Neural crest cell (in vitro differentiated cells): Measurements from ENCODE around the gene PLXNA2. TPM values are rescaled to one million over a fixed set of nuclear protein-coding genes. Genes with fewer than 3 reads are reported as not detected.
A peak's percentile ranks its signal among the peaks of the same experiment; 100 is the strongest.

Source experiments
- DNase-seq: peaks from one replicate; pipeline ENCODE4 v3.0.0; 2021; ENCODE audit warnings: low read depth, mixed read lengths, low spot score
- H3K27ac Mint-ChIP-seq: one replicate; pipeline ENCODE4 v1.8.0; 2021; ENCODE audit warnings: mild to moderate bottlenecking, mixed read lengths; ENCODE audit not compliant: unreplicated experiment
- H3K27me3 Mint-ChIP-seq: 2 replicates; pipeline ENCODE4 v1.8.0; 2021; ENCODE audit warnings: low read depth, mild to moderate bottlenecking, mixed read lengths
- H3K36me3 Mint-ChIP-seq: 2 replicates; pipeline ENCODE4 v1.8.0; 2021; ENCODE audit warnings: low read depth, mild to moderate bottlenecking, mixed read lengths
- H3K4me1 Mint-ChIP-seq: 2 replicates; pipeline ENCODE4 v1.8.0; 2021; ENCODE audit warnings: mixed read lengths
- H3K4me3 Mint-ChIP-seq: one replicate; pipeline ENCODE4 v1.8.0; 2021; ENCODE audit warnings: mild to moderate bottlenecking, mixed read lengths
- H3K9me3 Mint-ChIP-seq: 2 replicates; pipeline ENCODE4 v1.8.0; 2021; ENCODE audit warnings: mixed read lengths
- CTCF ChIP-seq: fragments of 200-600 bp; sonication (generic); conservative IDR thresholded peaks from 2 replicates; pipeline ENCODE4 v1.5.0; 2021; ENCODE audit warnings: antibody characterized with exemption, mild to moderate bottlenecking
- total RNA-seq: library from RNA; stranded (reverse); gene quantifications from 2 replicates; pipeline ENCODE4 v1.2.1, GENCODE V29; 2021

PLXNA2 gene
- total RNA-seq, 1 donor from 2014 or later, result 37.7 TPM

- H3K4me1 Mint-ChIP-seq, result peaks cover 55% of the 10 kb centered on the region
- no peaks in the 10 kb centered on the region for H3K27me3 Mint-ChIP-seq
- peaks cover 26% of the 10 kb centered on the region for H3K36me3 Mint-ChIP-seq
- no peak overlapping the region for H3K27ac Mint-ChIP-seq
- H3K4me3 Mint-ChIP-seq, result no peak overlapping the region
- TF ChIP-seq CTCF, result no peak
- no peak for DNase-seq
- H3K9me3 Mint-ChIP-seq, result no peaks in the 10 kb centered on the region
Observed at GRCh38 chr1:208089149-208089548, 155.0 kb downstream of the PLXNA2 start.

DNA sequence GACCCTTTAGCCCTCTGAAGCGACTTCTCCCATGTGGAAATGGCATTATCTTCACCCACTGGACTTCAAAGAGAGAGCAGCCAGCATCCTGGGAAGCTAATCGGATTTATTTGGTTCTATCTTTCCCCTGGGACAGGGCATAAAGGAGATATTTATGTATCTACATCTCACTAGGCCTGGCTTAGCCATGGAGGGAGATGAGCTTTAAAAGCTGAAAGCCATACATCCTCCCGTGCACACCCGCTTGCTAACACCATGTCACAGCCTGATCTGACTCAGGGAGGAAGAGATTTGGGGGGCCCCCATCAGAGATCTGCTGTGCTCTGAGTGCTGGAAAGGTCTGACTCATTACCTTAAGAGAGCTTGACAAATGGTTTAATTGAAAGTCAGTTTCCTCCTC, 155.9 kb downstream of the PLXNA2 start:
- no peaks in the 10 kb centered on the region for H3K9me3 Mint-ChIP-seq
- no peak for TF ChIP-seq CTCF
- H3K4me3 Mint-ChIP-seq, result no peak overlapping the region
- DNase-seq, result no peak
- H3K27me3 Mint-ChIP-seq, result no peaks in the 10 kb centered on the region
- H3K4me1 Mint-ChIP-seq, result peaks cover 52% of the 10 kb centered on the region
- peaks cover 22% of the 10 kb centered on the region for H3K36me3 Mint-ChIP-seq
- no peak overlapping the region for H3K27ac Mint-ChIP-seq

DNA sequence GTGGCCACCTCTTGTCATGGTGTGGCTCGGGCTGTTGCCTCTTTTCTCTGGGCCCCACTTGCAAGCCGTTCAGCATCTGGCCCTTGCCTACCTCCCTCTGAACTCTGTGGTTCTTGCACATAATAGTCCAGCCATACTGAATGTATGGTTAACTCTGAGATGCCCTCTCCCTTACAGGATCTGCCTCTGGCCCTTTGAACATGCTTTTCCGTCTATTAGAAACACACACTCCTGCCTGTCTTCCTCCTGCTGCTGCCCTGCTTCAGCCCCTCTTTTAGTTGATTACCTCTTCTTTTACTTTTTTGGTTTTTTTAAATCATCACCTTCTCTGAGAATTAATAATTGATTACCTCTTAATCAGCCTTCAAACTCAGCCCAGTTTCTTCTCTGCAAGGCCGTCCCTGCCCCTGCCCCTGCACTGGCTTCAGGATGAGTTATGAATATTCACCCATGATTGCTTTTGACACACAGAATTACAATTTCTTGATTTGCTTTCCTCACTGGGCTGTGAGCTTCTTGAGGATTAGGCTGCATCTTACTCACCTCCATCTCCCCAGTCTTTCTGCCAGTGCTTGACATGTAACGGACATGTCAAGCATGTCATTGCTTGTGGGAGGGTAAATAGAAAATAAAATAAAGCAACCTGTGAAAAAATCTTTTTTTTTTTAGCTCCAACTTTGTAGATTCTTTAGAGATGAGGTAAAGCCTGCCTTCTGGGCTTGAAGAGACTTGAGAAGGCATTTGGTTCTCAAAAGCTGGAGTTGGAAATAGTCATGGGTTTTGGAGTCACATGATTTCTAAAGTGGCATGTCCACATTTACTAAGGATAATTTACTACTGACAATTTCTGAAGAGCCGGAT, 158.3 kb downstream of the PLXNA2 start:
- Mint-ChIP-seq H3K4me3 (peak overlapping the region; percentile 7), H3K36me3 (peaks cover 13% of the 10 kb centered on the region), H3K9me3 (no peaks in the 10 kb centered on the region), H3K4me1 (peaks cover 74% of the 10 kb centered on the region), H3K27ac (peak overlapping the region; percentile 32), H3K27me3 (no peaks in the 10 kb centered on the region)
- no peak for TF ChIP-seq CTCF
- DNase-seq, result no peak

- no peaks in the 10 kb centered on the region for H3K27me3 Mint-ChIP-seq
- peaks cover 73% of the 10 kb centered on the region for H3K4me1 Mint-ChIP-seq
- no peak for TF ChIP-seq CTCF
- no peak for DNase-seq
- H3K36me3 Mint-ChIP-seq, result peaks cover 8% of the 10 kb centered on the region
- H3K4me3 Mint-ChIP-seq, result peak overlapping the region; percentile 36
- no peak overlapping the region for H3K27ac Mint-ChIP-seq
- H3K9me3 Mint-ChIP-seq, result no peaks in the 10 kb centered on the region
Observed at GRCh38 chr1:208084764-208085163, 159.4 kb downstream of the PLXNA2 start.

- Mint-ChIP-seq H3K27ac (no peak overlapping the region), H3K9me3 (no peaks in the 10 kb centered on the region), H3K36me3 (peaks cover 8% of the 10 kb centered on the region), H3K4me1 (peaks cover 74% of the 10 kb centered on the region), H3K4me3 (peak overlapping the region; percentile 36), H3K27me3 (no peaks in the 10 kb centered on the region)
- no peak for DNase-seq
- TF ChIP-seq CTCF, result no peak
Observed at GRCh38 chr1:208084220-208084619, 160.0 kb downstream of the PLXNA2 start.
